Endodermal cell (in vitro differentiated cells): ENCODE data around the gene AKAP7. TPM values are rescaled to one million over a fixed set of nuclear protein-coding genes. Genes with fewer than 3 reads are reported as not detected.

Experiments
- DNase-seq: peaks from one replicate; pipeline ENCODE4 v3.0.0-alpha.2; 2017
- H3K27ac ChIP-seq: 2 replicates; pipeline ENCODE4 v1.5.1; 2013; ENCODE audit warnings: mild to moderate bottlenecking, low read depth, low read length, moderate library complexity
- H3K27me3 ChIP-seq: 2 replicates; pipeline ENCODE4 v1.6.1; 2013; ENCODE audit warnings: mild to moderate bottlenecking, low read length, moderate library complexity; ENCODE audit not compliant: insufficient read depth, control insufficient read depth, poor library complexity, severe bottlenecking
- H3K36me3 ChIP-seq: 2 replicates; pipeline ENCODE4 v1.7.0; 2013; ENCODE audit warnings: mild to moderate bottlenecking, low read length, moderate library complexity; ENCODE audit not compliant: control insufficient read depth, insufficient read depth
- H3K4me1 ChIP-seq: one replicate; pipeline ENCODE4 v1.7.0; 2013; ENCODE audit warnings: low read length; ENCODE audit not compliant: control insufficient read depth, insufficient read depth
- H3K4me3 ChIP-seq: 2 replicates; pipeline ENCODE4 v1.5.1; 2013; ENCODE audit warnings: mild to moderate bottlenecking, low read length, moderate library complexity
- H3K9ac ChIP-seq: 2 replicates; pipeline ENCODE4 v1.6.1; 2013; ENCODE audit warnings: mild to moderate bottlenecking, low read length, moderate library complexity; ENCODE audit not compliant: poor library complexity, severe bottlenecking; ENCODE audit errors: extremely low read depth
- H3K9me3 ChIP-seq: 2 replicates; pipeline ENCODE4 v1.6.1; 2013; ENCODE audit warnings: mild to moderate bottlenecking, low read length, moderate library complexity; ENCODE audit not compliant: control insufficient read depth
- H3K27ac Mint-ChIP-seq: 2 replicates; pipeline ENCODE4 v1.8.0; 2020; ENCODE audit warnings: mixed read lengths
- H3K27me3 Mint-ChIP-seq: 2 replicates; pipeline ENCODE4 v1.8.0; 2021; ENCODE audit warnings: mild to moderate bottlenecking, mixed read lengths; ENCODE audit not compliant: insufficient read depth
- H3K36me3 Mint-ChIP-seq: 2 replicates; pipeline ENCODE4 v1.8.0; 2020; ENCODE audit warnings: low read depth, mixed read lengths
- H3K4me1 Mint-ChIP-seq: 2 replicates; pipeline ENCODE4 v1.8.0; 2020; ENCODE audit warnings: mixed read lengths
- H3K4me3 Mint-ChIP-seq: 2 replicates; pipeline ENCODE4 v1.8.0; 2020; ENCODE audit warnings: mild to moderate bottlenecking, moderate library complexity, mixed read lengths
- H3K9me3 Mint-ChIP-seq: 2 replicates; pipeline ENCODE4 v1.8.0; 2020; ENCODE audit warnings: mild to moderate bottlenecking, mixed read lengths
- WGBS, 2 experiments: methylation state at CpG; one replicate each; pipeline versions ENCODE4 v1.1.5 to v1.1.7; 2013; ENCODE audit warnings: missing lambda C conversion rate in 2 of 2, mixed read lengths in 1 of 2; ENCODE audit not compliant: insufficient coverage in 1 of 2, insufficient read length in 1 of 2; 5-methylcytosine and 5-hydroxymethylcytosine counted together
- total RNA-seq, 2 donors: library from RNA; stranded (reverse); fragmentation: NEBNext Ultra II Directional in 1 of 2; extraction: Animal tissue kit (Norgen Biotek cat#: 25700) in 1 of 2; gene quantifications; 2 replicates in 1 of 2; 3 replicates in 1 of 2; pipeline ENCODE4 v1.2.1, GENCODE V29; 2021
- TF ChIP-seq, protein P1 (sequence below): fragments of 200-600 bp; sonication (generic); conservative IDR thresholded peaks from 2 replicates; pipeline ENCODE4 v1.5.0; 2021; ENCODE audit warnings: antibody characterized with exemption, mild to moderate bottlenecking

The AKAP7 gene
- total RNA-seq, 2 donors from 2014 or later: 6.2 to 6.7 TPM

DNA sequence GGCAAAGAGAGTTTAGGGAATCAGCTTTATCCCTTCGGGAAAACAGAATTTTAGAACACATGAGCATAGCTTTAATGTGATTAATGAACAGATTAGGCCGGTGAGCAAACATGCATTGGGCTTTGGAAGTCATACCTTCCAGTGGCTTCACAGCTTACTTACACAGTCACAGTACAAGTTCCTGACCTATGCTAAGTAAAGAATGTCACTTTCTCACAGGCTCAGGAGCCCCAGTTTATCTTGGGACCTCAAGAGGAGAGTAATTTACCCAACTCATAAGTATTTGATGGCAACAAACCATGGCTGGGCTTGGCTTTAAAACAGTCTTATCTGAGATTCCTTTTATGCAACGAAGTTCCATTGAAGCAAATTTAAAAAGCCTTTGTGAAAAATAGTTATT lies 195.9 kb downstream of the AKAP7 start:
- no peak overlapping the region for H3K27ac Mint-ChIP-seq
- no peaks in the 10 kb centered on the region for H3K27me3 ChIP-seq
- no peak overlapping the region for H3K9ac ChIP-seq
- H3K4me3 Mint-ChIP-seq: no peak overlapping the region
- H3K4me1 ChIP-seq: peaks cover 4% of the 10 kb centered on the region
- H3K36me3 Mint-ChIP-seq: peaks cover 6% of the 10 kb centered on the region
- no peaks in the 10 kb centered on the region for H3K9me3 Mint-ChIP-seq
- no peak overlapping the region for H3K27ac ChIP-seq
- H3K4me1 Mint-ChIP-seq: peaks cover 30% of the 10 kb centered on the region
- no peaks in the 10 kb centered on the region for H3K9me3 ChIP-seq
- H3K4me3 ChIP-seq: no peak overlapping the region
- DNase-seq: no peak
- H3K36me3 ChIP-seq: no peaks in the 10 kb centered on the region
- no peaks in the 10 kb centered on the region for H3K27me3 Mint-ChIP-seq
- TF ChIP-seq, protein P1, sequence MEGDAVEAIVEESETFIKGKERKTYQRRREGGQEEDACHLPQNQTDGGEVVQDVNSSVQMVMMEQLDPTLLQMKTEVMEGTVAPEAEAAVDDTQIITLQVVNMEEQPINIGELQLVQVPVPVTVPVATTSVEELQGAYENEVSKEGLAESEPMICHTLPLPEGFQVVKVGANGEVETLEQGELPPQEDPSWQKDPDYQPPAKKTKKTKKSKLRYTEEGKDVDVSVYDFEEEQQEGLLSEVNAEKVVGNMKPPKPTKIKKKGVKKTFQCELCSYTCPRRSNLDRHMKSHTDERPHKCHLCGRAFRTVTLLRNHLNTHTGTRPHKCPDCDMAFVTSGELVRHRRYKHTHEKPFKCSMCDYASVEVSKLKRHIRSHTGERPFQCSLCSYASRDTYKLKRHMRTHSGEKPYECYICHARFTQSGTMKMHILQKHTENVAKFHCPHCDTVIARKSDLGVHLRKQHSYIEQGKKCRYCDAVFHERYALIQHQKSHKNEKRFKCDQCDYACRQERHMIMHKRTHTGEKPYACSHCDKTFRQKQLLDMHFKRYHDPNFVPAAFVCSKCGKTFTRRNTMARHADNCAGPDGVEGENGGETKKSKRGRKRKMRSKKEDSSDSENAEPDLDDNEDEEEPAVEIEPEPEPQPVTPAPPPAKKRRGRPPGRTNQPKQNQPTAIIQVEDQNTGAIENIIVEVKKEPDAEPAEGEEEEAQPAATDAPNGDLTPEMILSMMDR: no peak
- 84 to 87% methylated on average over 3 of the region's 3 CpGs for WGBS, 2 experiments

DNA sequence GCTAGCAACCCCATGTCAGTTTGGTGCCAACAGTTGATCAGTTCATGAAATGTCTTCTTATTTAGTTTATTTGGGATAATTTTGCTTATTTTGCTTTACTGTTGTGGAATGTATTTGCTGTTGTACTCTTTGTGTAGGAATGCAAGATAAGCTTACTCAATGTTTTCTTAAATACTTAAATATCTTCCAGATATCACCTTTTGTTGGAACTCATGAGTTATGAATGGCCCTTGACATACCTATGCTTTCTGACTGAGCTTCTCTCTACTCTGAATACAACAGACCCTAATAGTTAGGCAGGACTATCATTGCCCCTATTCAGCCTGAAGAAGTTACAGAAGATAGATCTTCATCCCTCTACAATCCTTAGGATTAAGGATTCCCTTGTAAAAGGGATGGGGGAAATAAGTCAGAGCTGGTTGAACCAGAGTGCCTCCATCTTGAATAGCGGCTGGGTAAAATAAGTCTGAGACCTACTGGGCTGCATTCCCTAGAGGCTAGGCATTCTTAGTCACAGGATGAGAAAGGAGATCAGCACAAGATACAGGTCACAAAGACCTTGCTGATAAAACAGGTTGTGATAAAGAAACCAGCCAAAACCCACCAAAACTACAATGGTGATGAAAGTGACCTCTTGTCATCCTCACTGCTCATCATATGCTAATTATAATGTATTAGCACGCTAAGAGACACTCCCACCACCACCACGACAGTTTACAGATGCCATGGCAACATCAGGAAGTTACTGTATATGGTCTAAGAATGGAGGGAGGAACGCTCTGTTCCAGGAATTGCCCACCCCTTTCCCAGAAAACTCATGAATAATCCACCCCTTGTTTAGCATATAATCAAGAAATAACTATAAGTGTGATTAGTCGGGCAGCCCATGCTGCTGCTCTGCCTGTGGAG lies 196.9 kb downstream of the AKAP7 start:
- 89 to 100% methylated on average over 2 to 4 of the region's 5 CpGs for WGBS, 2 experiments
- no peak overlapping the region for H3K4me3 Mint-ChIP-seq
- H3K36me3 ChIP-seq: no peaks in the 10 kb centered on the region
- H3K4me3 ChIP-seq: no peak overlapping the region
- H3K4me1 Mint-ChIP-seq: peaks cover 36% of the 10 kb centered on the region
- no peak for DNase-seq
- no peaks in the 10 kb centered on the region for H3K9me3 Mint-ChIP-seq
- H3K9ac ChIP-seq: no peak overlapping the region
- no peaks in the 10 kb centered on the region for H3K27me3 ChIP-seq
- H3K27me3 Mint-ChIP-seq: no peaks in the 10 kb centered on the region
- peaks cover 6% of the 10 kb centered on the region for H3K36me3 Mint-ChIP-seq
- no peak overlapping the region for H3K27ac ChIP-seq
- peaks cover 4% of the 10 kb centered on the region for H3K4me1 ChIP-seq
- H3K27ac Mint-ChIP-seq: peak overlapping the region; percentile 16
- TF ChIP-seq, protein P1: no peak
- no peaks in the 10 kb centered on the region for H3K9me3 ChIP-seq

Other genes with a start within 250 kb of the AKAP7 start
- gene EPB41L2, start 72.2 kb upstream of the AKAP7 start, total RNA-seq: 100 to 1,000 TPM; 160 to 189 TPM